ENCODE results near the gene KLF6.

The KLF6 gene

GRCh38 chr10:3774018-3774813, 10.8 kb downstream of the KLF6 start:
- DNase-seq: no peak

GRCh38 chr10:3773460-3774017, 11.5 kb downstream of the KLF6 start:
- DNase-seq: no peak

GRCh38 chr10:3772361-3773171, 12.4 kb downstream of the KLF6 start:
- no peak for DNase-seq

GRCh38 chr10:3770611-3771110, 14.3 kb downstream of the KLF6 start:
- DNase-seq: no peak

- no peak for DNase-seq
These were observed 15.5 kb downstream of the KLF6 start for GRCh38 chr10:3769556-3769955.

GRCh38 chr10:3766046-3766756, 18.8 kb downstream of the KLF6 start:
- DNase-seq: no peak

GRCh38 chr10:3765146-3765545, 19.9 kb downstream of the KLF6 start:
- DNase-seq: no peak

- no peak for DNase-seq
These were observed 20.3 kb downstream of the KLF6 start for GRCh38 chr10:3764626-3765112.

GRCh38 chr10:3763852-3764625, 21.0 kb downstream of the KLF6 start:
- no peak for DNase-seq

- DNase-seq: no peak
These were observed 22.0 kb downstream of the KLF6 start for GRCh38 chr10:3763035-3763456.

GRCh38 chr10:3762309-3762708, 22.7 kb downstream of the KLF6 start:
- no peak for DNase-seq

GRCh38 chr10:3761904-3762303, 23.1 kb downstream of the KLF6 start:
- DNase-seq: no peak

GRCh38 chr10:3761021-3761686, 23.9 kb downstream of the KLF6 start:
- DNase-seq: no peak

- DNase-seq: no peak
These were observed 24.9 kb downstream of the KLF6 start for GRCh38 chr10:3760083-3760482.

GRCh38 chr10:3759397-3759796, 25.6 kb downstream of the KLF6 start:
- no peak for DNase-seq

GRCh38 chr10:3758491-3758970, 26.5 kb downstream of the KLF6 start:
- DNase-seq: no peak

- DNase-seq: peak; percentile 65
These were observed 27.1 kb downstream of the KLF6 start for GRCh38 chr10:3757638-3758490.

GRCh38 chr10:3757250-3757637, 27.8 kb downstream of the KLF6 start:
- no peak for DNase-seq

GRCh38 chr10:3756360-3756740, 28.7 kb downstream of the KLF6 start:
- no peak for DNase-seq

Measured in activated naive CD4-positive, alpha-beta T cell treated with anti-CD3 and anti-CD28 coated beads, Interleukin-2, amount 50 U/mL, for 16 hours (primary cell).